ENCODE data around the gene BSN. TPM values are rescaled to one million over a fixed set of nuclear protein-coding genes. Genes with fewer than 3 reads are reported as not detected.
A peak's percentile ranks its signal among the peaks of the same experiment; 100 is the strongest.
"Not testable (repeated sequence)": the region's sequence is repeated elsewhere in the genome, so short reads cannot be mapped to it uniquely, and the experiment has no call there.

Gene BSN
- total RNA-seq, 2 donors from 2014 or later = 1.3 to 6.6 TPM

DNA sequence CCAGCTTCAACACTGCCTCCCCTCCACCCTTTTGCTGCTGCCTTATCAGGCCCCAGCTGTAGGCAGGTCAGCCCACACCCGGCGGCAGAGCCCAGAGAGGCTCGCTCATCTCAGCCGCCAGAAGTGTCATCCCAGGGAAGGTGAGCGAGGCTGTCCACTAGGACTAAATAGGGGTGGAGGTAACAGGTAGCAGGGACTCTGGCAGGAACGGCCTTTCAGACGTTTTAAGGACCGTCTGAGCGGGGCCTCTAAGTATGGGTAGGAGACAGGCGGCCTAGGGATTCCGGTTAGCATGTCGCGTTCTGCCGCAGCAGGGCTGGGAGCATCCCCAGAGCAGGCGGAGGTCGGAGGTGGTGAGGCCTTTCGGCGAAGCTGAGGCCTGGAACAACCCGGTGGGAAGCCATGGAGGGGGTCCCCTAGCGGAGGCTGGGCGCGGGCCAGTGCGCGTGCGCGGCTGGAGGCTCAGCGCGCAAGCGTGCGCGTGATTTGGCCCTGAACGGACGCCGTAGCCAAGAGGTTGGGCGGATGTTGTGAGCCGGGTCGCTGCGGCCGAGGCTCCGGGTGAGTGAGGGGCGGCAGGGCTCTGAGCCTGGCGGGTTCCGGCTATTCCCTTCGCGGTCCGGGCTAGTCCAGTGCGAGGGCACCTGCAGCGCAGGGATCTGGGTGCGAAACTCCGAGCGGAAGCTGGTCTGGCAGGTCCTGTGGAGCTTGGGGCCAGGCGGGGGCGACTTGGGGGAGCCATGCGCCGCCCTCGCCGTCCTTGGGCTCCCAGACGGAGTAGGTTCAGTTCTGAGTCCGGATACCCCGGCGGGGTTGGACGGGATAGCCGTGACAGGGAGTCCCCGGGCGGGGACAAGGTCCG lies 135.0 kb downstream of the BSN start, which contains the start of the genes MST1 and RNF123:
MST1 (minus strand) TSS at position 429 of the 862 bp plus-strand sequence. CDS start 783 bp downstream, outside the sequence.
RNF123 (plus strand) TSS at position 512 of the 862 bp plus-strand sequence. CDS start 1,609 bp downstream, outside the sequence.
- peak; percentile 76 for ATAC-seq
- Histone ChIP-seq H3K27ac (peak within 1 kb of the TSS; percentile 63 to 90 (median 80)), H3K9me3 (no peaks in the 10 kb centered on the region), H3K36me3 (replicated peaks in 1 of 2; ENCODE audit: insufficient read depth in 1 of 2, low read depth in 2 of 2) (no peaks in the 10 kb centered on the region), H3K27me3 (no peaks in the 10 kb centered on the region), H3K4me1 (peaks cover 36% of the 10 kb centered on the region), H3K4me3 (peak within 1 kb of the TSS; percentile 94 to 96)
- intact Hi-C loops (cut with DNase I) = no loop called here
- 0 to 3% methylated on average over 18 to 45 of the region's 66 CpGs for WGBS, 2 donors
- DNase-seq = peak; percentile 87 to 90 (median 90)
- TF ChIP-seq POLR2A (IDR thresholded peaks at IDR 0.05) = peak in 2 of 3 donors; percentile 37 to 58
- TF ChIP-seq, protein P1, sequence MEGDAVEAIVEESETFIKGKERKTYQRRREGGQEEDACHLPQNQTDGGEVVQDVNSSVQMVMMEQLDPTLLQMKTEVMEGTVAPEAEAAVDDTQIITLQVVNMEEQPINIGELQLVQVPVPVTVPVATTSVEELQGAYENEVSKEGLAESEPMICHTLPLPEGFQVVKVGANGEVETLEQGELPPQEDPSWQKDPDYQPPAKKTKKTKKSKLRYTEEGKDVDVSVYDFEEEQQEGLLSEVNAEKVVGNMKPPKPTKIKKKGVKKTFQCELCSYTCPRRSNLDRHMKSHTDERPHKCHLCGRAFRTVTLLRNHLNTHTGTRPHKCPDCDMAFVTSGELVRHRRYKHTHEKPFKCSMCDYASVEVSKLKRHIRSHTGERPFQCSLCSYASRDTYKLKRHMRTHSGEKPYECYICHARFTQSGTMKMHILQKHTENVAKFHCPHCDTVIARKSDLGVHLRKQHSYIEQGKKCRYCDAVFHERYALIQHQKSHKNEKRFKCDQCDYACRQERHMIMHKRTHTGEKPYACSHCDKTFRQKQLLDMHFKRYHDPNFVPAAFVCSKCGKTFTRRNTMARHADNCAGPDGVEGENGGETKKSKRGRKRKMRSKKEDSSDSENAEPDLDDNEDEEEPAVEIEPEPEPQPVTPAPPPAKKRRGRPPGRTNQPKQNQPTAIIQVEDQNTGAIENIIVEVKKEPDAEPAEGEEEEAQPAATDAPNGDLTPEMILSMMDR (IDR thresholded peaks at IDR 0.05) = peak in 4 of 7 experiments; percentile 28 to 42 (median 30)

DNA sequence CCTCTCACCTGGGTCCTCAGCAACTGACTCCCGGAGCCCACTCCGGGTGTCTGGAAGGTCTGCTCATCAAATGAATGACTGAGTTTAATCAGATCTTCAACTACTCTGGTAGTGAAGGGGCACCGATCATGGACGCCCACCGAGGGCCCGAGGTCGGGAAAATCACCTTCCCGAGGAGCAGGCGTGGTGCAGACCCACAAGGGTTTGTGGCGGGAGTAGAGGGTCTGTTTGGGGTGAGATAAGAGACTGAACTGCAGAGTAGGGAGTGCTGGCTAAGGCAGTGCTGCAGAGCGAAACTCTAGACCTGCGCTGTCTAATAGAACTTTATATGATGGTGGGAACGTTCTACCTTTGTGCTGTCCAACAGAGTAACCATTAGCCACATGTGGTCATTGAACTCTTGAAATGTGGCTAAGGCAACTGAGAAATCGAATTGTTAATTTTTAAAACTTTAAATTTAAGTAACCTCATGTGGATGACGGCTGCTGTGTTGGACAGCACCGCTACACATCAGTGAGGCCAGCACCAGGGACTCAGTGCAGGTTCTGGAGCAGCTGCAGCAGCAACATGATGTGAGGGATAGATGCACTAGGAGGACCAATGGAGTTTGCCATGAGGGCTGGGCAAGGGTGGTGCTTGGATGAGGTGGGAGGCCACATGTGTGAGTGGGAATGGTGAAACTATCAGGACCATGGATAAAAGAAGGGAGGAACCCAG lies 135.8 kb downstream of the BSN start:
- Histone ChIP-seq H3K27ac (peak overlapping the region in 3 of 4 donors; percentile 76 to 90 (median 83)), H3K4me3 (peak overlapping the region; percentile 94 to 96), H3K4me1 (peaks cover 36% of the 10 kb centered on the region)
- WGBS, 2 donors = 4 to 8% methylated on average over 12 to 16 of the region's 16 CpGs
- H3K27me3 ChIP-seq; intact Hi-C loops (cut with DNase I); ATAC-seq; H3K36me3 ChIP-seq (replicated peaks in 1 of 2; ENCODE audit: insufficient read depth in 1 of 2, low read depth in 2 of 2); DNase-seq; H3K9me3 ChIP-seq: not testable (repeated sequence)

DNA sequence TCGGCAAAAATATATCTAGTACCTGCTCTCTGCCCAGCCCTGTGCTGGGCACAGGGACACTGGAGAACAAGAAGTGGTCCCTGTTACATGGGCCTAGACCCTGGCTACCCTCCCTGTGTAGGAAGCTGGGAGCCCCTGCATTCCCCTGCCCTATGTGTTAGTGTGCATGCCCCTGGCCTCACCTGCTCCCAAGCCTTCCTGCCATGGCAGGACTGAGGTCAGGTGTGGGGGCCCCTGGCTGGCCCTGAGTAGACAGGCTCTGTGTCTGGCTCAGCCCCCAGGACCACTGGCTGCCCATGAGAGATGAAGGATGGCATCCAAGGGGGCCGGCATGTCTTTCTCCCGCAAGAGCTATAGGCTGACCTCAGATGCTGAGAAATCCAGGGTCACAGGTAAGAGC lies 136.6 kb downstream of the BSN start:
- H3K27me3 ChIP-seq; H3K4me3 ChIP-seq; H3K9me3 ChIP-seq; H3K27ac ChIP-seq; intact Hi-C loops (cut with DNase I); DNase-seq; ATAC-seq; H3K36me3 ChIP-seq (replicated peaks in 1 of 2; ENCODE audit: insufficient read depth in 1 of 2, low read depth in 2 of 2): not testable (repeated sequence)
- WGBS, 2 donors = 70 to 100% methylated on average over 1 to 3 of the region's 3 CpGs
- H3K4me1 ChIP-seq = peaks cover 36% of the 10 kb centered on the region

DNA sequence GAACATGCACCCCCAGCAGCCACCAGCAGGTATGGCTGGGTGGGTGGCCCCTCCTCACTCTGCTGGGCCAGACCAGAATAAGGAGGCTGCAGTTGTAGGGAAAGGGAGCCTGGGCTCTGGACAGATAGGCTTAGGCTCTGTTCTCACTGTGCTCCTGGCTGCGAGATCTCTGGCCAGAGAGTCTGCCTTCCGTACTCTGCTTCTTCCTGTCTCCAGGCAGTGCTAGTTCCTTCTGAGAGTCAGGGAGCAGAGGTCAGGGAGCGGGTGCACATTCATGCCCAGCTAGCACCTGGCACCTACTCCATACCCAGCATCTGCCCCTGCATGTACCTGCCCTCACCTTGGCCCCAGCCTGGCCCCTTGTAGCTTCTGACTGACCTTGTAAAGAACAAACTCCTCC lies 137.2 kb downstream of the BSN start:
- 88% methylated on average over 3 of the region's 3 CpGs; no CpG with 5 or more reads in 1 of the 2 donors for WGBS, 2 donors
- intact Hi-C loops (cut with DNase I); DNase-seq; H3K27me3 ChIP-seq; H3K9me3 ChIP-seq; H3K4me3 ChIP-seq; ATAC-seq; H3K27ac ChIP-seq; H3K36me3 ChIP-seq (replicated peaks in 1 of 2; ENCODE audit: insufficient read depth in 1 of 2, low read depth in 2 of 2): not testable (repeated sequence)
- peaks cover 36% of the 10 kb centered on the region for H3K4me1 ChIP-seq

DNA sequence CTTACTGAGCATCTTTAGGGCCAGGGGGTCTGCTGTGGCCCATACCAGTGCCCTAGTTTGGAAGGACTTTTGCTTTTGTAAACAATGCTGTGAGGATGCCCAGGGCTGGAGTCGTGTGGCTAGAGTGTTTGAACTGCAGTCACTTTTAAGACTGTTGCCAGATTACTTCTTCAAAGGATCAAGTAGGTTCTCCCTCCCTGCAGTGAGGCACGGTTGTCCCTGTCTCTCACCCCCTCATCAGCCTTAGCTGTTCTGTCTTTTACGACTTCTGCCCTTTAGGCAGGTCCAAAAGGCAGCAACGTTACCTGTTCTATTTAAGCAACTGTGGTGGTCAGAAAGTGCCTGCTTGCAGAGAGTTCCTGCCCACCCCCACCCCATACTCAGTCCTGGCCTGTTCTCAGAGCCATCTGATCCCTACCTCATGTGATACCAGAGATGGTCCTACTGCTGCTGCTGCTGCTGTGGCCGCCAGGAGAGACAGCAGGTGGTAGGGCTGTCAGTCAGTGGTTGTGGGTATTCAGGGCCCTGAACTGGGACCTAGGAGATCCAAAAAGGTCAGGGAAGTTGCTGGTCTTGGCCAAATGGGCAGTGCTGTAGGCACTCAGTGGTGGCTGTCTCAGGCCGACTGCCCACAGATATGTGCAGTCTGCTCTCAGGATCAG lies 140.3 kb downstream of the BSN start:
- H3K4me1 ChIP-seq = peaks cover 20% of the 10 kb centered on the region
- H3K27ac ChIP-seq; H3K4me3 ChIP-seq; H3K36me3 ChIP-seq (replicated peaks in 1 of 2; ENCODE audit: insufficient read depth in 1 of 2, low read depth in 2 of 2); DNase-seq; ATAC-seq; H3K9me3 ChIP-seq; intact Hi-C loops (cut with DNase I); H3K27me3 ChIP-seq: not testable (repeated sequence)
- WGBS, 2 donors = 69 to 72% methylated on average over 5 to 6 of the region's 6 CpGs

DNA sequence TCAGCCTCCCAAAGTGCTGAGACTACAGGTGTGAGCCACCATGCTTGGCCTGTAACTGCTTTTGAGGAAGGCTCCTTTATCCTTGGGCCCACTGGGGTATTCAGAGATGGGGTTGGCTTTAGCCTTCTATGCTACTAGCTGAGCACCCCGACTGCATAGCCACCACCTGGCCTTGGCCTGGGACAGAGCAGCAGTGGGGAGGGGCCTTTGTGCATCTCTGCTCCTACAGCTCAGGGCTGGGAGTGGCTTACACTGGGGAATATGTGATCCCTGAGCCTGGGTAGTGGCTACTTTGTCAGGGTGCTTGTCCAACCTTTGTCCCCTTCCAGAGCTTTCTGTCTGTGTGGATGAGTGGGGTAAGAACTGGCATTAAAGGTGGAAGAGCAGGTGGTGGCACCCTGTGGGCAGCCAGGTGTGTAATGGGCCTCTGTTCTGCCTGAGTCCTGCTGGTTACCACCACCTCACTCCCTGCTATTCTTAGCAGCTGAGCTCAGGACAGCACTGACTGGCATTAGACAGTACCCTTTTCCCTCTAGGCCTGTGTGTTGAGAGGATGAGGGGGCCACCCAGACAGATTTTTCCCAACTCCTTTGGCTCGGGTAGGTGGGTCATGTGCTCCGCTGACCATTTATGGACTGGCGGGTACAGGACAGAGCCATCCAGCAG lies 141.2 kb downstream of the BSN start:
- H3K4me3 ChIP-seq; ATAC-seq; H3K27me3 ChIP-seq; DNase-seq; H3K9me3 ChIP-seq; intact Hi-C loops (cut with DNase I); H3K27ac ChIP-seq; H3K36me3 ChIP-seq (replicated peaks in 1 of 2; ENCODE audit: insufficient read depth in 1 of 2, low read depth in 2 of 2): not testable (repeated sequence)
- H3K4me1 ChIP-seq = peaks cover 13% of the 10 kb centered on the region
- 60 to 82% methylated on average over 1 to 4 of the region's 4 CpGs for WGBS, 2 donors

All from body of pancreas (tissue), 4 donors.